Kidney epithelial cell (primary cell): ENCODE results near the gene NAA25. TPM values are rescaled to one million over a fixed set of nuclear protein-coding genes. Genes with fewer than 3 reads are reported as not detected.
"Not testable (repeated sequence)": the region's sequence is repeated elsewhere in the genome, so short reads cannot be mapped to it uniquely, and the experiment has no call there.

Experiments used
- DNase-seq: peaks from one replicate; pipeline ENCODE4 v3.0.0-alpha.2; 2010; ENCODE audit warnings: low read depth
- H3K27me3 ChIP-seq: 2 replicates; pipeline ENCODE4 v1.6.0; 2011; ENCODE audit warnings: low read length; ENCODE audit not compliant: control insufficient read depth, insufficient read depth
- H3K36me3 ChIP-seq: 2 replicates; pipeline ENCODE4 v1.5.1; 2011; ENCODE audit warnings: low read length; ENCODE audit not compliant: control insufficient read depth, insufficient read depth
- H3K4me3 ChIP-seq: 2 replicates; pipeline ENCODE4 v1.5.1; 2011; ENCODE audit warnings: low read depth, mild to moderate bottlenecking, control low read depth, low read length
- total RNA-seq: library from RNA; depleted of rRNA; stranded (reverse); fragments of >200 nt; gene quantifications from 2 replicates; pipeline ENCODE4 v1.2.3, GENCODE V29; 2015
- TF ChIP-seq, protein P1 (sequence below): IDR thresholded peaks from 2 replicates; pipeline ENCODE4 v1.5.1; 2011; ENCODE audit warnings: mild to moderate bottlenecking, moderate library complexity, low read length, control low read depth, inconsistent platforms; ENCODE audit not compliant: insufficient read depth, poor library complexity, severe bottlenecking

The NAA25 gene
- total RNA-seq, 1 donor from 2014 or later, result 17.2 TPM

GRCh38 chr12:112001576-112001975 lies 107.0 kb downstream of the NAA25 start:
- Histone ChIP-seq H3K4me3 (no peak overlapping the region), H3K36me3 (no peaks in the 10 kb centered on the region), H3K27me3 (no peaks in the 10 kb centered on the region)
- TF ChIP-seq, protein P1, sequence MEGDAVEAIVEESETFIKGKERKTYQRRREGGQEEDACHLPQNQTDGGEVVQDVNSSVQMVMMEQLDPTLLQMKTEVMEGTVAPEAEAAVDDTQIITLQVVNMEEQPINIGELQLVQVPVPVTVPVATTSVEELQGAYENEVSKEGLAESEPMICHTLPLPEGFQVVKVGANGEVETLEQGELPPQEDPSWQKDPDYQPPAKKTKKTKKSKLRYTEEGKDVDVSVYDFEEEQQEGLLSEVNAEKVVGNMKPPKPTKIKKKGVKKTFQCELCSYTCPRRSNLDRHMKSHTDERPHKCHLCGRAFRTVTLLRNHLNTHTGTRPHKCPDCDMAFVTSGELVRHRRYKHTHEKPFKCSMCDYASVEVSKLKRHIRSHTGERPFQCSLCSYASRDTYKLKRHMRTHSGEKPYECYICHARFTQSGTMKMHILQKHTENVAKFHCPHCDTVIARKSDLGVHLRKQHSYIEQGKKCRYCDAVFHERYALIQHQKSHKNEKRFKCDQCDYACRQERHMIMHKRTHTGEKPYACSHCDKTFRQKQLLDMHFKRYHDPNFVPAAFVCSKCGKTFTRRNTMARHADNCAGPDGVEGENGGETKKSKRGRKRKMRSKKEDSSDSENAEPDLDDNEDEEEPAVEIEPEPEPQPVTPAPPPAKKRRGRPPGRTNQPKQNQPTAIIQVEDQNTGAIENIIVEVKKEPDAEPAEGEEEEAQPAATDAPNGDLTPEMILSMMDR, result no peak
- DNase-seq, result no peak

- DNase-seq, result no peak
- Histone ChIP-seq H3K27me3 (no peaks in the 10 kb centered on the region), H3K36me3 (no peaks in the 10 kb centered on the region), H3K4me3 (no peak overlapping the region)
- TF ChIP-seq, protein P1, result no peak
These were observed 107.8 kb downstream of the NAA25 start for GRCh38 chr12:112000820-112001219.

GRCh38 chr12:111999129-111999528 lies 109.5 kb downstream of the NAA25 start:
- DNase-seq, H3K27me3 ChIP-seq, H3K36me3 ChIP-seq, H3K4me3 ChIP-seq: not testable (repeated sequence)

DNA sequence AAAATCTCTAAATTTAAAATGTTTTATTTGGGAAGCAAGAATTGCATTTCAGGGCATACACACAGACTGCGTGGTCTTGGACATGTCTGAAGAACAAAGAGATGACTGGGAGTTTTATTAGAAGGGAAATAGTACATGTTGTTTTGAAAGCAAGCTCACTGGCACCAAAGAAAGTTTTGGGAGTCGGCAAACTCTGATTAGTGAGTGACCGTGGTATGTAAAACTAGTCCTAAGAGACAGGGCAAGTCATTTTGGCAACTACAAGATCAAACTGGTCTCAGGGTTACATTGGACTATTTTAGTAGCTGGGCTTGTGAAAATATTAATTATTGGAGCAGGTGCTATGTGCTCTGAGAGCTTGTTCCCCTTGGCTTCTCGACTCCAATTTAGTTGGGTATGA lies 110.6 kb downstream of the NAA25 start:
- no peaks in the 10 kb centered on the region for H3K36me3 ChIP-seq
- H3K27me3 ChIP-seq, result no peaks in the 10 kb centered on the region
- no peak overlapping the region for H3K4me3 ChIP-seq
- no peak for DNase-seq
- TF ChIP-seq, protein P1, result no peak

DNA sequence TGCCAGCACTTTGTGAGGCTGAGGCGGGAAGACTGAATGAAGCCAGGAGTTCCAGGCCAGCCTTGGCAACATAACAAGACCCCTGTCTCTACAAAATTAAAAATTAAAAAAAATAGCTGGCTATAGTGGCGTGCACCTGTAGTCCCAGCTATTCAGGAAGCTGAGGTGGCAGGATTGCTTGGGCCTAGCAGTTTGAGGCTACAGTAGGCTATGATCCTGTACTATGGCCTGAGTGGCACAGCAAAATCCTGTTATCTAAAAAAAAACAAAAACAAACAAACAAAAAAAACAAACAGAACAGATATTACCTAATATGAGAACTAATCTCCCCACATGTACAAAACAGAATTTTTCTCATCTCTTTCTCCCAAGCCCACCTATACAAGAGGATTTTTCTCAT lies 111.3 kb downstream of the NAA25 start:
- TF ChIP-seq, protein P1, result no peak

DNA sequence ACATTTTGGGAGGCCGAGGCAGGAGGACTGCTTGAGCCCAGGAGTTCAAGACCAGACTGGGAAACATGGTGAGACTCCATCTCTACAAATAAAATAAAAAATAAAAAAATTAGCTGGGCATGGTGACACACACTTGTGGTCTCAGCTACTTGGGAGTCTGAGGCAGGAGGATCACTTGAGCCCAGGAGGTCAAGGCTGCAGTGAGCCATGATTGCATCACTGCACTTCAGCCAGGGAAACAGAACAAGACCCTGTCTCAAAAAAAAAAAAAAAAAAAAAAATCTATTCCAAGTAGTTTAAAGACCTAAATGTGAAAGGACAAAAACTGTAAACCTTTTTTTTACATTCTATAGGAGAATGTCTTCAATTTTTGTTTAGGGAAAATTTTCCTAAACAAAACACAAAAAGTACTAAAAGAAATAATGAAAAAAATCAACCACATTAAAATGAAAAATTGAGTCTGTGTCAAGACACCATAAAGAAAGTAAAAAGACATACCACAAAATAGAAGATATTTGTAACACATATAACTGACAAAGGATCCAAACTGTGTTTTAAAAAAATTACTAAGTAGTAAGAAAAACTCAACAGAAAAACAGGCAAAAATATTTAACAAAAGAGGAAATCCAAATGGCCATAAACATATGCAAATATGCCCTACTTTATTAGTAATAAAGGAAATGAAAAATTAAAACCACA lies 112.7 kb downstream of the NAA25 start:
- TF ChIP-seq, protein P1, result no peak
- no peaks in the 10 kb centered on the region for H3K36me3 ChIP-seq
- no peak for DNase-seq
- no peaks in the 10 kb centered on the region for H3K27me3 ChIP-seq
- H3K4me3 ChIP-seq, result no peak overlapping the region

More for the DNA sequence above, 111.3 kb downstream of the NAA25 start:
- Histone ChIP-seq H3K4me3 (no peak overlapping the region), H3K36me3 (no peaks in the 10 kb centered on the region), H3K27me3 (no peaks in the 10 kb centered on the region)
- DNase-seq, result no peak

GRCh38 chr12:111994211-111995111 lies 114.1 kb downstream of the NAA25 start:
- not testable (repeated sequence) for H3K36me3 ChIP-seq, DNase-seq, H3K27me3 ChIP-seq, H3K4me3 ChIP-seq
